Parathyroid adenoma (tissue), 2 donors: ENCODE measurements around the gene NBEAL2.
A peak's percentile ranks its signal among the peaks of the same experiment; 100 is the strongest.

Experiments used
- H2AFZ ChIP-seq: fragments of 300-600 bp; sonication (generic); one replicate; pipeline ENCODE4 v1.7.0; 2017; ENCODE audit warnings: antibody characterized with exemption, mild to moderate bottlenecking
- H3K27ac ChIP-seq: fragments of 300-600 bp; sonication (generic); one replicate; pipeline ENCODE4 v1.7.0; 2017
- H3K27me3 ChIP-seq: fragments of 300-600 bp; sonication (generic); one replicate; pipeline ENCODE4 v1.7.0; 2017; ENCODE audit warnings: low read length; ENCODE audit not compliant: control insufficient read depth, insufficient read depth
- H3K36me3 ChIP-seq: fragments of 300-600 bp; sonication (generic); one replicate; pipeline ENCODE4 v1.7.0; 2017; ENCODE audit warnings: low read length; ENCODE audit not compliant: control insufficient read depth, insufficient read depth
- H3K4me1 ChIP-seq: fragments of 300-600 bp; sonication (generic); one replicate; pipeline ENCODE4 v1.7.0; 2017; ENCODE audit warnings: control low read depth
- H3K4me2 ChIP-seq: fragments of 300-600 bp; sonication (generic); one replicate; pipeline ENCODE4 v1.7.0; 2017; ENCODE audit warnings: low read length
- H3K4me3 ChIP-seq: fragments of 300-600 bp; sonication (generic); one replicate; pipeline ENCODE4 v1.7.0; 2017; ENCODE audit warnings: low read depth, low read length
- H3K79me2 ChIP-seq: fragments of 300-600 bp; sonication (generic); one replicate; pipeline ENCODE4 v1.7.0; 2017; ENCODE audit warnings: control low read depth
- H3K9ac ChIP-seq: fragments of 300-600 bp; sonication (generic); one replicate; pipeline ENCODE4 v1.7.0; 2017; ENCODE audit warnings: mild to moderate bottlenecking
- H3K9me3 ChIP-seq: fragments of 300-600 bp; sonication (generic); one replicate; pipeline ENCODE4 v1.7.0; 2017; ENCODE audit warnings: low read length; ENCODE audit not compliant: control insufficient read depth
- TF ChIP-seq, protein P1 (sequence below): fragments of 300-600 bp; sonication (generic); IDR thresholded peaks from one replicate; pipeline ENCODE4 v1.7.0; 2017; ENCODE audit warnings: antibody characterized with exemption, mild to moderate bottlenecking
- donor health status: primary hyperparathyroidism.

NBEAL2 gene

DNA sequence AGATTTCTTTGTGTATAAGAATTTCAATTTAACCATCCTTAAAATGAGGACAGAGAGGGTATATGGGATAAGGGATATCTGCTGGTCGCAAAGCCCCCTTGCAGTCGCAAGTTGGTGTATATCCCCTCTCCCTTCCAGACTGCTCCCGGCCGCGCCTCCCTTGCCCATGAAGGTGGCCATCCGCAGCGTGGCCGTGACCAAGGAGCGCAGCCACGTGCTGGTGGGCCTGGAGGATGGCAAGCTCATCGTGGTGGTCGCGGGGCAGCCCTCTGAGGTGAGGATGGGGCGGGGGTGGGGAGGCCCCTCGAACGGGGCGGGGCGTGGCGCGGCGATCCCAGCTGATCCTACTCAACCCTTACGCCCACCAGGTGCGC is 29.4 kb downstream of the NBEAL2 start:
- Histone ChIP-seq H3K36me3 (no peaks in the 10 kb centered on the region), H3K27ac (no peak overlapping the region), H3K79me2 (no peaks in the 10 kb centered on the region), H3K9me3 (no peaks in the 10 kb centered on the region), H2AFZ (peak overlapping the region; percentile 96), H3K4me2 (peak overlapping the region; percentile 49), H3K4me3 (peak overlapping the region; percentile 38), H3K27me3 (no peaks in the 10 kb centered on the region), H3K4me1 (peaks cover 5% of the 10 kb centered on the region), H3K9ac (no peak overlapping the region)
- TF ChIP-seq, protein P1, sequence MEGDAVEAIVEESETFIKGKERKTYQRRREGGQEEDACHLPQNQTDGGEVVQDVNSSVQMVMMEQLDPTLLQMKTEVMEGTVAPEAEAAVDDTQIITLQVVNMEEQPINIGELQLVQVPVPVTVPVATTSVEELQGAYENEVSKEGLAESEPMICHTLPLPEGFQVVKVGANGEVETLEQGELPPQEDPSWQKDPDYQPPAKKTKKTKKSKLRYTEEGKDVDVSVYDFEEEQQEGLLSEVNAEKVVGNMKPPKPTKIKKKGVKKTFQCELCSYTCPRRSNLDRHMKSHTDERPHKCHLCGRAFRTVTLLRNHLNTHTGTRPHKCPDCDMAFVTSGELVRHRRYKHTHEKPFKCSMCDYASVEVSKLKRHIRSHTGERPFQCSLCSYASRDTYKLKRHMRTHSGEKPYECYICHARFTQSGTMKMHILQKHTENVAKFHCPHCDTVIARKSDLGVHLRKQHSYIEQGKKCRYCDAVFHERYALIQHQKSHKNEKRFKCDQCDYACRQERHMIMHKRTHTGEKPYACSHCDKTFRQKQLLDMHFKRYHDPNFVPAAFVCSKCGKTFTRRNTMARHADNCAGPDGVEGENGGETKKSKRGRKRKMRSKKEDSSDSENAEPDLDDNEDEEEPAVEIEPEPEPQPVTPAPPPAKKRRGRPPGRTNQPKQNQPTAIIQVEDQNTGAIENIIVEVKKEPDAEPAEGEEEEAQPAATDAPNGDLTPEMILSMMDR: no peak

DNA sequence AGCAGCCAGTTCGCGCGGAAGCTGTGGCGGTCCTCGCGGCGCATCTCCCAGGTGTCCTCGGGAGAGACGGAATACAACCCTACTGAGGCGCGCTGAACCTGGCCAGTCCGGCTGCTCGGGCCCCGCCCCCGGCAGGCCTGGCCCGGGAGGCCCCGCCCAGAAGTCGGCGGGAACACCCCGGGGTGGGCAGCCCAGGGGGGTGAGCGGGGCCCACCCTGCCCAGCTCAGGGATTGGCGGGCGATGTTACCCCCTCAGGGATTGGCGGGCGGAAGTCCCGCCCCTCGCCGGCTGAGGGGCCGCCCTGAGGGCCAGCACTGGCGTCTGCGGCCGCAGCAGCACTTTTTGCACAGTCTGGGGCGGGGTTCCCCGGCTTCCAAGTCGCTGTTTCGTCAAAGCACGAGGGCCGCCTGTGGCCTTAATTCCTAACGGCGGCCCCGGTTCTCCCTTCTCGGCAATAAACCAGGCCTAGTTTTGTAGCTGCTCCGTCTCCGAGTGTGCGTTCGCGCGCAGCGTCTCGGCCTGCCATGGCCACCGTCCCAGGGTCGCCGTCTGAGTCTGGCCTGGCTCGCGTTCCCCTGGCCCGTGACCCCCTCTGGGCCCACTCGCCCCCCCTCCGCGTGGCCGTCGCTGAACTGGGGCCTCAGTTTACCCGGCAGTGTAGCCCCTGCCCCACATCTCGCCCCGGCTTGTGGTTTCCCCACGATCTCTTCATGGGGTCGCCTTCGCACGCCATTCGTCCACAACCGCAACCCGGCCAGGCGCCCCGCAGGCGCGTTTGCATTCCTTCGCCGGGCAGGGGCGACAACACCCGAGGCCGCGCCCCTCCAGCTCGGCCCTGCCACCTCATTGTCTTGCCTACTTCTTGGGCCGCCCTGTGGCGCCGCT is 30.0 kb downstream of the NBEAL2 start:
- H3K4me1 ChIP-seq: peaks cover 5% of the 10 kb centered on the region
- peak overlapping the region; percentile 49 for H3K4me2 ChIP-seq
- H3K27ac ChIP-seq: peak overlapping the region; percentile 58
- peak overlapping the region; percentile 96 for H2AFZ ChIP-seq
- no peaks in the 10 kb centered on the region for H3K79me2 ChIP-seq
- no peaks in the 10 kb centered on the region for H3K27me3 ChIP-seq
- TF ChIP-seq, protein P1: no peak
- H3K36me3 ChIP-seq: no peaks in the 10 kb centered on the region
- H3K9ac ChIP-seq: peak overlapping the region; percentile 55
- H3K4me3 ChIP-seq: peak overlapping the region; percentile 38
- H3K9me3 ChIP-seq: no peaks in the 10 kb centered on the region

DNA sequence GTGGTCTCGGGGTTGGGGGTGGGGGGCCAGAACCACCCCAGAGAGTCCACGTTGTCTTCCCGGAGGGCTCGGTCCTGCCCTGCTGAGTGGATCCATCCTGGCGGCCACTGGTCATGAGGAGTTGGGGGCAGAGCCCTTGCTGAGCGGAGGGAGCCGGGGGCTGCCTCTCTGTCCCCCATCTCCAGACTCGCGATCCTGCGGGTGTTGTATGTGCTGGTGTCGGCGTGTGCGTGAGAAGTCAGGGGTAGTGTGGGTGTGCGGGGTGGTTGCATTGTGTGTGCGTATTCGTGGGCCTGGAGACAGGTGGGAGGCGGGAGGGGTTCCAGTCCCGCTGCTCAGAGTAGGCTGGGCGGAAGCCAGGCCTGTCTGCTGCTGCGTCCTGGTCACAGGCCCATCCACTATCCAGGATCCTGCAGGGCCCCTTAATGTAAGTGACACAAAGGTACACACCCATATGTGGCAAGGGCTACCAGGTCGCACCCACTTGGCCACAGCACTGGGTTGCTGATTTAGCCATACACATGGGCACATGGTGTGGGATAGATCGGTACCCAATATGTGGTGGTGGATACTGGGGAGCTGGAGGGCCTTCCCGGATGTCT is 30.7 kb downstream of the NBEAL2 start:
- Histone ChIP-seq H3K36me3 (no peaks in the 10 kb centered on the region), H3K27me3 (no peaks in the 10 kb centered on the region), H2AFZ (peak overlapping the region; percentile 96), H3K9ac (no peak overlapping the region), H3K4me3 (no peak overlapping the region), H3K27ac (peak overlapping the region; percentile 58), H3K9me3 (no peaks in the 10 kb centered on the region), H3K4me1 (peaks cover 5% of the 10 kb centered on the region), H3K79me2 (no peaks in the 10 kb centered on the region), H3K4me2 (peak overlapping the region; percentile 49)
- TF ChIP-seq, protein P1: no peak

DNA sequence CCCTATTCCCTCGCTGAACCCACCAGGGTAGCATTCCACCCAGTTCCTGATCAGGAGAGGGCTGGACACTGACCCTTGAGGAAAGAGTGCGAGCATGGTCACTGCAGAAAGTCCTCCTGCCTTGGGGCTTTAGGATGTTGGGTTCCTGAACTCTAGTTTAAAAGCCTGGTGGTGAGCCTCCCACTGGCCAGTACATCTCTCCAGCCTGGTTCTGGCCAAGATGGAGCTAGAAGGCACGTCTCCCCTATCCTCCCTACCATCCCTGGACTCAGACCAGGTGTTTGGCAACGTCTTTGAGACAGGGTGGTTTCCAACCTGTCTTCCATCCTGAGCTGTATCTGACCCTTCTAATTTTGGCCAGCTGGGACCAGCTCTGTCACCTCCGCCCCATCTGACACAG is 31.4 kb downstream of the NBEAL2 start:
- no peak overlapping the region for H3K4me3 ChIP-seq
- TF ChIP-seq, protein P1: no peak
- H3K36me3 ChIP-seq: no peaks in the 10 kb centered on the region
- no peaks in the 10 kb centered on the region for H3K79me2 ChIP-seq
- no peak overlapping the region for H3K9ac ChIP-seq
- peaks cover 5% of the 10 kb centered on the region for H3K4me1 ChIP-seq
- H3K4me2 ChIP-seq: no peak overlapping the region
- H3K27me3 ChIP-seq: no peaks in the 10 kb centered on the region
- no peak overlapping the region for H2AFZ ChIP-seq
- H3K27ac ChIP-seq: no peak overlapping the region
- no peaks in the 10 kb centered on the region for H3K9me3 ChIP-seq
